ENCODE measurements around the gene RHBDD2.
"Not testable (repeated sequence)": the region's sequence is repeated elsewhere in the genome, so short reads cannot be mapped to it uniquely, and the experiment has no call there.

Gene RHBDD2

DNA sequence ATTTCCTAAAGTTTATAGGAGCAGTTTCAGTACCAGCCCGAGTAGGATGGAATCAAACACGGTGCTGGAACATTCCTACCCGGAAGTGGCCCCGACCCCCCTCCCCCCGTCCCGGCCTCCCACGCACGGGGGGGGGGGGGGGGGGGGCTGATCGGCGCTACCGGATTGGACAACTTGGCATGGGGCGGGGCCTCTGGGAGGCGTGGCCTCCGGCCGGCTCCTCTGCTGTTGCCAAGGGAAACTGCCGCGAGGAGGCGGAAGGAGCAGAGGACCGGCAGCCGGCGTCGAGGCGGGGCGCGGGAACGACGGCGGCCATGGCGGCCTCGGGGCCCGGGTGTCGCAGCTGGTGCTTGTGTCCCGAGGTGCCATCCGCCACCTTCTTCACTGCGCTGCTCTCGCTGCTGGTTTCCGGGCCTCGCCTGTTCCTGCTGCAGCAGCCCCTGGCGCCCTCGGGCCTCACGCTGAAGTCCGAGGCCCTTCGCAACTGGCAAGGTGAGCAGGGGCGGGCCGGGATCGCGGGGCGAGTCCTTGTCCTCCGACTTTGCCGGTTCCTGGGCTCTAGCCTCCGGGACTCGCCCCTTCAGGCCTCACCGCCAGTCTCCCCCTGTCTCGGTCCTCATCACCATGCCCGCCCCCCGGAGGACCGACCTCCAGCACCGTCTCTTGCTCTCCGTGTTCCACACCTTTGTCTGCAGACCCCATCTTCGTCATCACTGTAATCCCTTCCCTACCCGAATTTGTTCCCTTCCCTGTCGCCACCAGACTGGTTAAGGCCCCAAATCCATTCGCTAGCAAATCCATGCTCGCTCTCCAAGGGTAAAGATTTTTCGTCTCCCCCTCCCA lies at the start of gene RHBDD2:
Gene RHBDD2, plus strand, starts transcription at position 266 of the 843 bp plus-strand sequence. Its CDS starts 49 bp downstream, at position 315.
- DNase-seq = peak; percentile 97

DNA sequence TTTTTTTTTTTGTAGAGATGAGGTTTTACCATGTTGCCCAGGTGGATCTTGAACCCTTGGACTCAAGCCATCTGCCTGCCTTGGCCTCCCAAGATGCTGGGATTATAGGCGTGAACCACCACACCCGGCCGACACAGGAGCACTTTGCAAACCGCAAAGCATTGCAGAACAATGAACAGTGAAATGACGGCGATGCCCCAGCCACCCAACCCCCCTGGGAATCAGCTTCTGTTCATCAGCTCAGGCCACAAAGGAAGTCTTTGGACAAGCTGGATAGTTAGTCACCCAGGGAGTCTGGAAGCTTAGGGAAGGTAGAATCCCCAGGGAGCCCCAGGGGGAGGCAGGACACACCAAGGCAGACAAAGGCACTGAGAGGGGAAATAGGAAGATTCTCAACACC lies 49.2 kb upstream of the RHBDD2 start:
- not testable (repeated sequence) for DNase-seq

DNA sequence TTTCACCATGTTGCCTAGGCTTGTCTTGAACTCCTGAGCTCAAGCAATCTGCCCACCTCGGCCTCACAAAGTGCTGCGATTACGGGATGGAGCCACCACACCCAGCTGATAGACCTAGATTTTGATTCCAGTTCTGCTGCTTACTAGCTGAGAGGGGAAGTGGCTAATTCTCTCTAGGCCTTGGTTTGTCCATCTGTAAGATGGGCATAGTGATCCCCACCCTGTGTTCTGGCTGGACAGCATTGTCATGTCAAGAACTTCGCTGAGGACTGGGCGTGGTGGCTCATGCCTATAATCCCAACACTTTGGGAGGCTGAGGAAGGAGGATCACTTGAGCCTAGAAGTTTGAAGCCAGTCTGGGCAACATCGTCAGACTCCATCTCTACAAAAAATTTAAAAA lies 47.9 kb upstream of the RHBDD2 start:
- no peak for DNase-seq

- DNase-seq = not testable (repeated sequence)
These were observed 45.2 kb upstream of the RHBDD2 start for GRCh38 chr7:75833662-75834061.

DNA sequence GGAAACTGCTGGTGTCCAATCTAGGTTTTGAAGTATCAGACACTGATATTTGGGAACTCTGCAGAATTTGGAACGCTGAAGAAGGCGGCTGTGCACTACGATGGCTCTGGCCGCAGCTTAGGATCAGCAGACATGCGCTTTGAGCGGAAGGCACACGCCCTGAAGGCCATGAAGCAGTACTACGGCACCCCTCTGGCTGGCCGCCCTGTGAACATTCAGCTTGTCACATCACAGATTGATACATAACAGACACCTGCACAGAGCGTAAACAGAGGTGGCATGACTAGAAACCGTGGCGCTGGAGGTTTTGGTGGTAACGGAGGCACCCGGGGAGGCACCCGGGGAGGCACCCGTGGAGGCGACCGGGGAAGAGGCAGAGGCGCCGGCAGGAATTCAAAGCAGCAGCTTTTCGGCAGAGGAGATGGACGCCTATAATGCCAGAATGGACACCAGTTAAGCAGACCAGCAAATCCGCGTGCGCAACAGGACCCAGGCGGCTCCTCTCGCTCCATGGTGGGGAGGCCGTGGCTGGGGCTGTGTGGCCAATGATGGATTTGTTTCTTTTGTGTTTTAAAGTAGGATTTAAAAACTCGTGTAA lies 43.0 kb upstream of the RHBDD2 start:
- DNase-seq = no peak

- no peak for DNase-seq
These were observed 42.0 kb upstream of the RHBDD2 start for GRCh38 chr7:75836798-75837197.

DNA sequence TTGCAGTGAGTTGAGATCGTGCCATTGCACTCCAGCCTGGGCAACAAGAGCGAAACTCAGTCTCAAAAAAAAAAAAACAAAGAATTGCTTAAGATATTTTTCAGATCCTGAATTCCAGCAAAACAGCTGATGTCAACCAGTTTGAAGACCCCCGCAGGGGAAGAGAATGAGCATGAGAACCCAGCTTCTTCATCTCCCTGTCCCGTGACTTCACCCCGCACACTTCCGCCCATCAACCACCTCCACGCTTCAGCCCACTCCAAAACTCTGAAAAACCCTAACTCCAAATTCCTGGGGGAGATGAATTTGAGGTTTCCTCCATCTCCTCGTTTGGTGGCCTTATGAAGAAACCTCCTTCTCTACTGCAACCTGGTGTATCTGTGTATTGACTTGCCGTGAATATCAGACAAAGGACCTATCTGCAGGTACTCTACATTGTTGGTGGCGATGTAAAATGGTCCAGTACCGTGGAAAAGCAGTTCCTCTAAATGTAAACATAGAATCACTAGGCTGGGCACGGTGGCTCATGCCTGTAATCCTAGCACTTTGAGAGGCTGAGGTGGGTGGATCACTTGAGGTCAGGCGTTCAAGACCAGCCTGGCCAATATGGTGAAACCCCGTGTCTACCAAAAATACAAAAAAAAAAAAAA lies 40.4 kb upstream of the RHBDD2 start:
- DNase-seq = not testable (repeated sequence)

DNA sequence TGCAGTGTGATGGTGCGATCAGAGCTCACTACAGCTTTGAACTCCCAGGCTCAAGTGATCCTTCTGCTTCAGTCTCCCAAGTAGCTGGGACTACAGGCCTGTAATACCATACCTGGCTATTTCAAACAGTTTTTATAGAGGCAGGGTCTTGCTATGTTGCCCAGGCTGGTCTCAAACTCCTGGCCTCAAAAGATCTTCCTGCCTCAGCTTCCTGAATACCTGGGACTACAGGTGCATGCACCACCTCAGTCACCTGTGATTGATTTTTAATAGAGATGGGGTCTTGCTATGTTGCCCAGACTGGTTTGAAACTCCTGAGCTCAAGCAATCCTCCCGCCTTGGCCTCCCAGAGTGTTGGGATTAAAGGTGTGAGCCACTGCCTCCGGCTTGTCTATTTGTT lies 38.8 kb upstream of the RHBDD2 start:
- no peak for DNase-seq

- peak; percentile 5 for DNase-seq
These were observed 35.9 kb upstream of the RHBDD2 start for GRCh38 chr7:75842836-75843446.

DNA sequence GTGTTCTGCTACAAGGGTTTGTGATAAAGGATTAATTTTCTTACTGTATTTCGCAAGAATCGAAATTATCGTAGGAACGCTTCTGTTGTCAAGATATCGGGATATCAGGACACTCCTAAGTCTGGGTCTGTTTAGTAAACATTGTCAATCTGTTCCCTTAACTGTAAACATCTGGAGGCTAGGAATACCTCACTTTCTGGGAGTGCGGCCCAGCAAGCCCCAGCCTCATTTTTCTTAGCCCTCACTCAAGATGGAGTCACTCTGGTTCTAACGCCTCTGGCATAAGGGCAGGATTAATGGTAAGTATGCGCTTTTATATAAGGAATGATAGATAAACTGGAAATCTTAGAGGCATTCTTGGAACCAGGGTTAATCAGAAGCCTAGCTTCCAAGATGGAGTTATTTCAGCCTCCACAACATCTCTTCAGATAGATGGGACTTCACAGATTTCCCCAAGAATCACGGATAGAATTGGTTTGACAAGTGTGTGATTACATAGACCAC lies 35.2 kb upstream of the RHBDD2 start:
- DNase-seq = no peak

DNA sequence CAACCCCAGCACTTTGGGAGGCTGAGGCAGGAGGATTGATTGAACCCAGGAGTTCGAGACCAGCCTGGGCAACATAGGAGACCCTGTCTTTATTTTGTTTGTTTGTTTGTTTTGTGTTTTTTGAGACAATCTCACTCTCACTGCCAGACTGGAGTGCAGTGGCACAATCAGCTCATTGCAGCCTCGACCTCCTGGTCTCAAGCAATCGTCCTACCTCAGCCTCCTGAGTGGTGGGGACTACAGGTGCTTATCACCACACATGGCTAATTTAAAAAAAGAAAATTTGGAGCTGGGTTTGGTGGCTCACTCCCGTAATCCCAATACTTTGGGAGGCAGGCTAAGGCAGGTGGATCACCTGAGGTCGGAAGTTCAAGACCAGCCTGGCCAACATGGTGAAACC lies 34.7 kb upstream of the RHBDD2 start:
- DNase-seq = no peak

GRCh38 chr7:75845132-75845531 lies 33.7 kb upstream of the RHBDD2 start:
- not testable (repeated sequence) for DNase-seq

DNA sequence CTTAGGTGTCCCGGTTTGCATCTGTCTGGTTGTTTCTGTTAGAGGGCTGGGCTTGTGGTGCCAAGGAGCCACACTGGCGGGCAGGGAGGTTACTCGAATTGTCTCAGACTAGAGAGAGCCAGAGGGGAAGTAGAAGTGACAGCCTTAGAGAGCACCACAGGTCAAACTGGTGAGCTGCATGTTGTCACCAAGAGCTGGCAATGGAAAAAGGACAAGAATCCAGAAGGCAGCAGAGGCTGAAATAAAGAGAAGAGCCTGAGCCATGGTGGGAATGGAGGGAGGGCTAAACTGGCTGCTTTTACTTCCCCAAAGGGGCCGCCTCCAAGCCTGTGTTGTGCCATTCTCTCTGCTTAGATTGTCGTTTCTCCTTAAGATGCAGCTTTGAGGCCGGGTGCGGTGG lies 31.1 kb upstream of the RHBDD2 start:
- DNase-seq = no peak

- DNase-seq = no peak
These were observed 29.3 kb upstream of the RHBDD2 start for GRCh38 chr7:75849573-75849972.

GRCh38 chr7:75850235-75850634 lies 28.6 kb upstream of the RHBDD2 start:
- DNase-seq = no peak

GRCh38 chr7:75854233-75854632 lies 24.6 kb upstream of the RHBDD2 start:
- DNase-seq = no peak

GRCh38 chr7:75854813-75855345 lies 24.0 kb upstream of the RHBDD2 start:
- not testable (repeated sequence) for DNase-seq

DNA sequence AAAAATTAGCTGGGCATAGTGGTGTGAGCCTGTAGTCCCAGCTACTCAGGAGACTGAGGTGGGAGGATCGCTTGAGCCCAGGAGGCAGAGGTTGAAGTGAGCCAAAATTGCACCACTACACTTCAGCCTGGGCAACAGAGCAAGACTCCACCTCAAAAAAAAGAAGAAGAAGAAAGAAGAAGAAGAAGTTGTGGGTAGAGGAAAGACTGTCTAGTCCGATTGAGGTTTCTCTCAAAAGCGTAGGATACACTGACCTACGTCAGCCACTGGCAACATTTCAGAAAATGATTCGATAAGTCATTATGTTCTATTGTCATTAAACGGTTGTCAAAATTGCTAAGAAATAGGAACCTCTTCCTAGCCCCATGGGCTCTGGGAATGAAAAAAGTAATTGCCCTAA lies 22.3 kb upstream of the RHBDD2 start:
- DNase-seq = no peak

DNA sequence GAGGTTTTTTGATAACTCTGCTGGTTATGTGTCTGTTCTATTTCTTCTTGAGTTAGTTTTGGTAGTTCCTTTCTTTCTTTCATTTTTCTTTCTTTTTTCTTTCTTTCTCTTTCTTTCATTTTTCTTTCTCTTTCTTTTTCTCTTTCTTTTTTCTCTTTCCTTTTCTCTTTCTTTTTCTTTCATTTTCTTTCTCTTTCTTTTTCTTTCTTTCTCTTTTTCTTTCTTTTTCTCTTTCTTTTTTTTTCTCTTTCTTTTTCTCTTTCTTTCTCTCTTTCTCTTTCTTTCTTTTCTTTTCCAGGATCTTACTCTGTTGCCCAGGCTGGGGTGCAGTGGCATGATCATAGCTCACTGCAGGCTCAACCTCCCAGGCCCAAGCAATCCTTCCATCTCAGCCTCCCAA lies 20.4 kb upstream of the RHBDD2 start:
- no peak for DNase-seq

- DNase-seq = no peak
These were observed 17.2 kb upstream of the RHBDD2 start for GRCh38 chr7:75861636-75862035.

GRCh38 chr7:75864251-75864650 lies 14.6 kb upstream of the RHBDD2 start:
- DNase-seq = not testable (repeated sequence)

- DNase-seq = no peak
These were observed 12.7 kb upstream of the RHBDD2 start for GRCh38 chr7:75866114-75866488.

All from CD4-positive, alpha-beta T cell treated with Interleukin-10 for 1 hour (primary cell).